Liver (tissue), 3 donors: ENCODE measurements around the gene SLC25A21.

Experiments
- HNF4A ChIP-seq, 2 donors: conservative IDR thresholded peaks; 2 replicates each; pipeline ENCODE4 v1.6.1; 2016; ENCODE audit warnings: antibody characterized with exemption in 2 of 2, mild to moderate bottlenecking in 2 of 2
- SP1 ChIP-seq: IDR thresholded peaks from 2 replicates; pipeline ENCODE4 v1.6.1; 2018; ENCODE audit warnings: antibody characterized with exemption, mild to moderate bottlenecking
- TF ChIP-seq, protein P1 (sequence below): fragments of 150-350 bp; IDR thresholded peaks from 2 replicates; pipeline ENCODE4 v1.5.1; 2017; ENCODE audit warnings: improper control_type of control experiment, low read depth, low read length; ENCODE audit not compliant: missing input control
- TF ChIP-seq, protein P2 (sequence below): IDR thresholded peaks from 2 replicates; pipeline ENCODE4 v1.6.1; 2016; ENCODE audit warnings: antibody characterized with exemption
- donor health status: healthy.
- donor health status: healthy.

- TF ChIP-seq, protein P1, sequence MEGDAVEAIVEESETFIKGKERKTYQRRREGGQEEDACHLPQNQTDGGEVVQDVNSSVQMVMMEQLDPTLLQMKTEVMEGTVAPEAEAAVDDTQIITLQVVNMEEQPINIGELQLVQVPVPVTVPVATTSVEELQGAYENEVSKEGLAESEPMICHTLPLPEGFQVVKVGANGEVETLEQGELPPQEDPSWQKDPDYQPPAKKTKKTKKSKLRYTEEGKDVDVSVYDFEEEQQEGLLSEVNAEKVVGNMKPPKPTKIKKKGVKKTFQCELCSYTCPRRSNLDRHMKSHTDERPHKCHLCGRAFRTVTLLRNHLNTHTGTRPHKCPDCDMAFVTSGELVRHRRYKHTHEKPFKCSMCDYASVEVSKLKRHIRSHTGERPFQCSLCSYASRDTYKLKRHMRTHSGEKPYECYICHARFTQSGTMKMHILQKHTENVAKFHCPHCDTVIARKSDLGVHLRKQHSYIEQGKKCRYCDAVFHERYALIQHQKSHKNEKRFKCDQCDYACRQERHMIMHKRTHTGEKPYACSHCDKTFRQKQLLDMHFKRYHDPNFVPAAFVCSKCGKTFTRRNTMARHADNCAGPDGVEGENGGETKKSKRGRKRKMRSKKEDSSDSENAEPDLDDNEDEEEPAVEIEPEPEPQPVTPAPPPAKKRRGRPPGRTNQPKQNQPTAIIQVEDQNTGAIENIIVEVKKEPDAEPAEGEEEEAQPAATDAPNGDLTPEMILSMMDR, result no peak
- TF ChIP-seq SP1, result no peak
- TF ChIP-seq, protein P2, sequence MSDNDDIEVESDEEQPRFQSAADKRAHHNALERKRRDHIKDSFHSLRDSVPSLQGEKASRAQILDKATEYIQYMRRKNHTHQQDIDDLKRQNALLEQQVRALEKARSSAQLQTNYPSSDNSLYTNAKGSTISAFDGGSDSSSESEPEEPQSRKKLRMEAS, result no peak
- TF ChIP-seq HNF4A (conservative IDR thresholded peaks at IDR 0.05), result no peak
These were observed 110.7 kb downstream of the SLC25A21 start for GRCh38 chr14:37061697-37062096.
